ENCODE data around the gene CALCOCO1. TPM values are rescaled to one million over a fixed set of nuclear protein-coding genes. Genes with fewer than 3 reads are reported as not detected.
"Not testable (repeated sequence)": the region's sequence is repeated elsewhere in the genome, so short reads cannot be mapped to it uniquely, and the experiment has no call there.

The CALCOCO1 gene
- total RNA-seq, 1 donor from 2014 or later: 25.3 TPM

DNA sequence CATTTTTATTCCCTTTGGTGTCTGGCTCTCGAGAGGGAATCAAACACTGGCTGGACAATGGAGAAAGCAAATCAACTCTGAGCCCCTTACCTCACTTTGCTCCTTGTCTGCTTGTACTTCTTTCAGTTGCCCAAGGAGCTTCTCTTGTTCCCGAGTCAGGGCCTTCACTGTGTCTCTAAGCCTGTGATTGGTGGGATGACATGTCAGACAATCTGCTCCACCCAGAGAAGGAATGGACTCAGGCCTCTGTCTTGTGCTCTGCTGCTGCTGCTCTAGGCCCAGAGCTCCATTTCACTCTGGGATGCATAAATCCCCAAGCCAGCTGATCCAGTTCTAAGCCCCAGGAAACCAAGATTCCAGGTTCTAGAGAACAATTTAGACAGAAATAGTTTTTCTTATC, 7.6 kb downstream of the CALCOCO1 start:
- H3K79me2 ChIP-seq (ENCODE audit: low read depth): no peaks in the 10 kb centered on the region
- Mint-ChIP-seq H3K36me3 (peaks cover 18% of the 10 kb centered on the region), H3K27me3 (ENCODE audit: insufficient read depth, low read depth) (peaks cover 5% of the 10 kb centered on the region), H3K9me3 (no peaks in the 10 kb centered on the region), H3K4me3 (no peak overlapping the region), H3K27ac (no peak overlapping the region), H3K4me1 (no peaks in the 10 kb centered on the region)
- no peaks in the 10 kb centered on the region for H4K20me1 ChIP-seq (ENCODE audit: low read depth)
- peak; percentile 61 for DNase-seq (ENCODE audit: low spot score)
- H3K4me2 ChIP-seq: no peak overlapping the region
- H2AFZ ChIP-seq (replicated peaks): no peak overlapping the region
- H3K4me1 ChIP-seq: no peaks in the 10 kb centered on the region
- no peak for TF ChIP-seq EZH2phosphoT487 (IDR thresholded peaks at IDR 0.05)
- TF ChIP-seq, protein P1, sequence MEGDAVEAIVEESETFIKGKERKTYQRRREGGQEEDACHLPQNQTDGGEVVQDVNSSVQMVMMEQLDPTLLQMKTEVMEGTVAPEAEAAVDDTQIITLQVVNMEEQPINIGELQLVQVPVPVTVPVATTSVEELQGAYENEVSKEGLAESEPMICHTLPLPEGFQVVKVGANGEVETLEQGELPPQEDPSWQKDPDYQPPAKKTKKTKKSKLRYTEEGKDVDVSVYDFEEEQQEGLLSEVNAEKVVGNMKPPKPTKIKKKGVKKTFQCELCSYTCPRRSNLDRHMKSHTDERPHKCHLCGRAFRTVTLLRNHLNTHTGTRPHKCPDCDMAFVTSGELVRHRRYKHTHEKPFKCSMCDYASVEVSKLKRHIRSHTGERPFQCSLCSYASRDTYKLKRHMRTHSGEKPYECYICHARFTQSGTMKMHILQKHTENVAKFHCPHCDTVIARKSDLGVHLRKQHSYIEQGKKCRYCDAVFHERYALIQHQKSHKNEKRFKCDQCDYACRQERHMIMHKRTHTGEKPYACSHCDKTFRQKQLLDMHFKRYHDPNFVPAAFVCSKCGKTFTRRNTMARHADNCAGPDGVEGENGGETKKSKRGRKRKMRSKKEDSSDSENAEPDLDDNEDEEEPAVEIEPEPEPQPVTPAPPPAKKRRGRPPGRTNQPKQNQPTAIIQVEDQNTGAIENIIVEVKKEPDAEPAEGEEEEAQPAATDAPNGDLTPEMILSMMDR (IDR thresholded peaks at IDR 0.05): no peak
- no peak for TF ChIP-seq EZH2 (IDR thresholded peaks at IDR 0.05)
- no peaks in the 10 kb centered on the region for H3K9me3 ChIP-seq (ENCODE audit: low read depth)
- H3K36me3 ChIP-seq: no peaks in the 10 kb centered on the region
- no peak overlapping the region for H3K4me3 ChIP-seq
- no peaks in the 10 kb centered on the region for H3F3A ChIP-seq (ENCODE audit: low read depth)
- H3K27ac ChIP-seq: no peak overlapping the region
- H3K27me3 ChIP-seq: no peaks in the 10 kb centered on the region
- no peak overlapping the region for H3K9ac ChIP-seq

DNA sequence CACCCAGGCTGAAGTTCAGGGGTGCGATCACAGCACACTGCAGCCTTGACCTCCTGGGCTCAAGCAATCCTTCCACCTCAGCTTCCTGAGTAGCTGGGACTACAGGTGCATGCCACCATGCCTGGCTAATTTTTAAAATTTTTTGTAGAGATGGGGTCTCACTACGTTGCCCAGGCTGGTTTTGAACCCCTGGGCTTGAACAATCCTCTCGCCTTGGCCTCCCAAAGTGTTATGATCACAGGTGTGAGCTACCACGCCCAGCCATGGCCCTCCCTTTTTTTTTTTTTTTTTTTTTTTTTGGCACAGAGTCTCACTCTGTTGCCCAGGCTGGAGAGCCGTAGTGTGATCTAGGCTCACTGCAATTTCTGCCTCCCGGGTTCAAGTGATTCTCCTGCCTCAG, 8.7 kb downstream of the CALCOCO1 start:
- not testable (repeated sequence) for H3K4me1 ChIP-seq; DNase-seq (ENCODE audit: low spot score); H3K36me3 ChIP-seq; H3K9me3 Mint-ChIP-seq; H2AFZ ChIP-seq (replicated peaks); H3K9me3 ChIP-seq (ENCODE audit: low read depth); H3K27me3 Mint-ChIP-seq (ENCODE audit: insufficient read depth, low read depth); H3K4me2 ChIP-seq; H3K4me3 ChIP-seq; H3K27me3 ChIP-seq; H3K27ac Mint-ChIP-seq; H3K79me2 ChIP-seq (ENCODE audit: low read depth); H3F3A ChIP-seq (ENCODE audit: low read depth); H3K4me1 Mint-ChIP-seq; H3K4me3 Mint-ChIP-seq; H3K27ac ChIP-seq; H4K20me1 ChIP-seq (ENCODE audit: low read depth); H3K9ac ChIP-seq
- peaks cover 19% of the 10 kb centered on the region for H3K36me3 Mint-ChIP-seq

DNA sequence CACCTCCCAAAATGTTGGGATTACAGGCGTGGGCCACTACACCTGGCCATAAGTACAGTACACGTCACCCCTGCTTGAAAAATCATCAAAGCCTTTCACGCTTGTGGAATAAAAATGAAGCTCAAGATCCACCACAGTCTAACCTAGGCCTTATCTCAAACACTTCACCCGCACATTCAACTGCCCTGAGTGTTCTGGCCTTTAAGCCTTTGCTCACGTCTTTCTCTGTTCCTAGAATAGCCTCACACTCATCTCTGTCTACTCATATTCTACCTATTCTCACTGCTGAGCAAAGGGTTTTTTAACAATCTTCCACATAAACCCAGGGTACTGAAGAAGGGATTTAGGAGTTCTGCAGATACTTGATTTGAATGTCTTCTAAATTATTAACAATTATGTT, 9.9 kb downstream of the CALCOCO1 start:
- H2AFZ ChIP-seq (replicated peaks): no peak overlapping the region
- DNase-seq (ENCODE audit: low spot score): no peak
- H3K4me1 Mint-ChIP-seq: peaks cover 4% of the 10 kb centered on the region
- H3K27me3 ChIP-seq: no peaks in the 10 kb centered on the region
- H3K4me1 ChIP-seq: no peaks in the 10 kb centered on the region
- TF ChIP-seq EZH2 (IDR thresholded peaks at IDR 0.05) (no peak), EZH2phosphoT487 (IDR thresholded peaks at IDR 0.05) (no peak)
- TF ChIP-seq, protein P1 (IDR thresholded peaks at IDR 0.05): no peak
- H3K36me3 ChIP-seq: no peaks in the 10 kb centered on the region
- H3K4me3 Mint-ChIP-seq: no peak overlapping the region
- H3F3A ChIP-seq (ENCODE audit: low read depth): no peaks in the 10 kb centered on the region
- H4K20me1 ChIP-seq (ENCODE audit: low read depth): no peaks in the 10 kb centered on the region
- H3K9me3 ChIP-seq (ENCODE audit: low read depth): no peaks in the 10 kb centered on the region
- no peak overlapping the region for H3K4me3 ChIP-seq
- no peak overlapping the region for H3K27ac Mint-ChIP-seq
- H3K27me3 Mint-ChIP-seq (ENCODE audit: insufficient read depth, low read depth): peaks cover 2% of the 10 kb centered on the region
- H3K36me3 Mint-ChIP-seq: peaks cover 25% of the 10 kb centered on the region
- no peaks in the 10 kb centered on the region for H3K79me2 ChIP-seq (ENCODE audit: low read depth)
- no peak overlapping the region for H3K9ac ChIP-seq
- no peaks in the 10 kb centered on the region for H3K9me3 Mint-ChIP-seq
- H3K4me2 ChIP-seq: no peak overlapping the region
- no peak overlapping the region for H3K27ac ChIP-seq

DNA sequence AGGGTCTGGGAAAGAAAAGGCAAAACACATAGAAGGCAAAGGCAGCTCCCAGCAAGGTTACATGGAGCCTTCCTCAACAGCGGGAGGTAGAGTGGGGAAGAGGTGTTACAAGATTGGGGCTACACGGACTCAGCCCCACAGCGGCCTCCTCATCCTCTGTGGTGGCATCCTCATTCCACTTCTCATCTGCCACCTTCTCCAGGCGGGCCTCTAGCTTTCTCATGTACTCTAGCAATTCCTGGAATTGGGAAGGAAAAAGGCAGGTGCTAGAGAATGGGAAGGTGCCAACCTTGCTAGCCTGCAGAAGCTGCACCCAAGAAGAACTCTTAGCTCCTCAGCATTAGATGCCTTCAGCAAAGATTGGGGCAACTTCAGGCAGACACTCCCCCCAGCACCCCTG, 13.2 kb downstream of the CALCOCO1 start:
- no peak overlapping the region for H3K27ac ChIP-seq
- H3K4me2 ChIP-seq: no peak overlapping the region
- Mint-ChIP-seq H3K36me3 (peaks cover 22% of the 10 kb centered on the region), H3K27me3 (ENCODE audit: insufficient read depth, low read depth) (peaks cover 4% of the 10 kb centered on the region), H3K4me3 (no peak overlapping the region), H3K4me1 (peaks cover 16% of the 10 kb centered on the region), H3K9me3 (no peaks in the 10 kb centered on the region), H3K27ac (no peak overlapping the region)
- no peak overlapping the region for H3K4me3 ChIP-seq
- H3K9ac ChIP-seq: no peak overlapping the region
- H4K20me1 ChIP-seq (ENCODE audit: low read depth): no peaks in the 10 kb centered on the region
- no peaks in the 10 kb centered on the region for H3K9me3 ChIP-seq (ENCODE audit: low read depth)
- H3K79me2 ChIP-seq (ENCODE audit: low read depth): no peaks in the 10 kb centered on the region
- no peaks in the 10 kb centered on the region for H3K36me3 ChIP-seq
- no peaks in the 10 kb centered on the region for H3F3A ChIP-seq (ENCODE audit: low read depth)
- TF ChIP-seq EZH2phosphoT487 (IDR thresholded peaks at IDR 0.05) (no peak), EZH2 (IDR thresholded peaks at IDR 0.05) (no peak)
- TF ChIP-seq, protein P1 (IDR thresholded peaks at IDR 0.05): no peak
- peaks cover 15% of the 10 kb centered on the region for H3K27me3 ChIP-seq
- no peak for DNase-seq (ENCODE audit: low spot score)
- H2AFZ ChIP-seq (replicated peaks): no peak overlapping the region
- H3K4me1 ChIP-seq: no peaks in the 10 kb centered on the region
